ENCODE data around the gene MAGEA6. TPM values are rescaled to one million over a fixed set of nuclear protein-coding genes. Genes with fewer than 3 reads are reported as not detected.
"Not testable (repeated sequence)": the region's sequence is repeated elsewhere in the genome, so short reads cannot be mapped to it uniquely, and the experiment has no call there.

The MAGEA6 gene
- total and polyA plus RNA-seq, 2 donors (not counting 1 experiment from before 2014, with no cell fraction given), result not detected

DNA sequence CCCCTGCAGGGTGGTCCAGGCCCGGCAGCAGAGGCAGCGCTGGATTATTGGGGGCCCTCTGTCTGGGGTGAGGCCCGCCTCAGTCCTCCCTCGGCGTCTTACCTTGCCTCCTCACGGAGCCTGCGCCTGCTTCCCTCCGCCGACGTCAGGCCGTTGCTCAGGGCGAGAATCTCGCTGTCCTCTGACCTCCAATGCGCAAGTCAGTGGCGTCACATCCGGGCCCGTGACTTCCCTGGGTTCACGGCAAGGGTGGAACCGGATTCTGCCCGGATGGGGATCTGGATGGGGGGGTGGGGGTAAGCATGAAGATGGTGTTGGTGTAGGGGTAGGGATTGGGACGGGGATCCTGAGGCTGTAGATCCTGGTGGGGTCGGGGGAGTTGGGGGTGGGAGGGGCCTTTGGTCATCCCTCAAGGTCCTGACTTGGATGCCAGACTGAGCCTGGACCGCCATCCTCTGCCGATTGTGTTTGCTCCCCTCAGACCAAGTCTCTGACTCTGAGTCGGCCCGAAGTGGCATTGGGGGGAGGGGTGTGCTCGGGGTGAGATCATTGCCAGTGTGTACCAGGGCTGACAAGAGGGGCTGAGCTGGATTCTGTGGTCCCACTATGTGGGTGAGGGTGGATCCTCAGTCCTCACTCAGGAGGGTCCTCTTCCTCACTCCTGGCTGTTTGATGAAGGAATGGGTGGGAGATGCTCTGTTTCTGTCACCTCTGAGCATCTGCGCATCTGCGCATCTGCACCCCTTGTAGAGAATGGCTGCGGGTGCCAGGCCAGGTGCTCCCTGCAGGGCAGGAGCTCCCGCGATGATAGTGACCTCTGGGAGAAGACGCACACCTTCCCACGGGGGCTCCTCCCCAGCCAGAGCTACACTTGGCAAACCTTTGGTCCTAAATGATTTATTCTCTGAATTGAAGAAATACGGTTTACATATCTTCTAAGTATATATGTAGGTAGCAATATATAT lies 15.5 kb downstream of the MAGEA6 start, which contains the start of gene MAGEA2:
Gene MAGEA2 (minus strand): TSS at position 157 of the 965 bp plus-strand sequence. CDS start 2,479 bp downstream, outside the sequence.
- H3K9ac ChIP-seq (ENCODE audit: low read length); H3K4me2 ChIP-seq (replicated peaks; ENCODE audit: low read depth, low read length, poor library complexity, severe bottlenecking); H3K27me3 Mint-ChIP-seq; CTCF ChIA-PET; DNase-seq; H3K27ac Mint-ChIP-seq; H3K9me3 Mint-ChIP-seq (ENCODE audit: insufficient read depth); H2AFZ ChIP-seq (ENCODE audit: insufficient read depth, low read depth, low read length, poor library complexity, severe bottlenecking); ATAC-seq (ENCODE audit: low read depth); H3K9me3 ChIP-seq (ENCODE audit: control extremely low read depth in 1 of 3, control insufficient read depth in 2 of 3, insufficient read depth in 1 of 3, low read length in 2 of 3); POLR2A ChIA-PET; H3K79me2 ChIP-seq (ENCODE audit: control insufficient read depth, insufficient read depth, low read length); H3K4me1 ChIP-seq (ENCODE audit: control insufficient read depth in 2 of 2, insufficient read depth in 2 of 2, low read length in 2 of 2); intact Hi-C loops (cut with micrococcal nuclease); H3K4me3 Mint-ChIP-seq; H3K27ac ChIP-seq (ENCODE audit: low read length in 2 of 2); H3K27me3 ChIP-seq (replicated peaks in 1 of 4; ENCODE audit: control extremely low read depth in 1 of 4, control insufficient read depth in 3 of 4, insufficient read depth in 4 of 4, low read length in 3 of 4); H3K4me3 ChIP-seq (ENCODE audit: control extremely low read depth in 1 of 5, extremely low read depth in 1 of 5, insufficient read depth in 1 of 5, low read depth in 2 of 5, low read length in 4 of 5); H3K36me3 ChIP-seq (replicated peaks in 1 of 2; ENCODE audit: control extremely low read depth in 1 of 2, control insufficient read depth in 1 of 2, extremely low read depth in 1 of 2, insufficient read depth in 2 of 2, low read length in 1 of 2); H4K20me1 ChIP-seq (ENCODE audit: control insufficient read depth, insufficient read depth, low read length, poor library complexity, severe bottlenecking); H3K4me1 Mint-ChIP-seq: not testable (repeated sequence)
- WGBS (ENCODE audit: insufficient coverage), result no CpG with 5 or more reads among the region's 35 CpGs

DNA sequence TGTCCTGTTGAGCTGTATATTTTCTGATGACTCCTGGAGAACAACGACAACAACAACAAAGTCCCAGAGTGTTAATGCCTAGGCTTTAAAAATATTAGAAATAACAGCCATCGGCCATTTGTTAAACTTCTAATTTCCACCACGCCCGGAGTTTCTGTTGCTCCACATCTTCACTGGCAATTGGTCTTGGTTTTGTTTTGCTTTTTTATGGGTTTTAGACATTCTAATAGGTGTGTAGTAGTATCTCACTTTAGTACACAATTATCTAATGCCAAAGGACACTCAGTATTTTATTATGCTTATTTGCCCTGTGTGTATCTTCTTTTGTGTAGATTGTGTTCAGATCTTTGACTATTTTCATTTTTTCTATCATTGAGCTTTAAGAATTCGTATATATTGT lies 30.9 kb downstream of the MAGEA6 start:
- no peaks in the 10 kb centered on the region for H3K4me1 ChIP-seq (ENCODE audit: control insufficient read depth in 2 of 2, insufficient read depth in 2 of 2, low read length in 2 of 2)
- H3K79me2 ChIP-seq (ENCODE audit: control insufficient read depth, insufficient read depth, low read length), result no peaks in the 10 kb centered on the region
- intact Hi-C loops (cut with micrococcal nuclease), result no loop called here
- WGBS (ENCODE audit: insufficient coverage), result no CpG with 5 or more reads among the region's 5 CpGs
- no peaks in the 10 kb centered on the region for H3K27me3 Mint-ChIP-seq
- TF ChIP-seq, protein P1, sequence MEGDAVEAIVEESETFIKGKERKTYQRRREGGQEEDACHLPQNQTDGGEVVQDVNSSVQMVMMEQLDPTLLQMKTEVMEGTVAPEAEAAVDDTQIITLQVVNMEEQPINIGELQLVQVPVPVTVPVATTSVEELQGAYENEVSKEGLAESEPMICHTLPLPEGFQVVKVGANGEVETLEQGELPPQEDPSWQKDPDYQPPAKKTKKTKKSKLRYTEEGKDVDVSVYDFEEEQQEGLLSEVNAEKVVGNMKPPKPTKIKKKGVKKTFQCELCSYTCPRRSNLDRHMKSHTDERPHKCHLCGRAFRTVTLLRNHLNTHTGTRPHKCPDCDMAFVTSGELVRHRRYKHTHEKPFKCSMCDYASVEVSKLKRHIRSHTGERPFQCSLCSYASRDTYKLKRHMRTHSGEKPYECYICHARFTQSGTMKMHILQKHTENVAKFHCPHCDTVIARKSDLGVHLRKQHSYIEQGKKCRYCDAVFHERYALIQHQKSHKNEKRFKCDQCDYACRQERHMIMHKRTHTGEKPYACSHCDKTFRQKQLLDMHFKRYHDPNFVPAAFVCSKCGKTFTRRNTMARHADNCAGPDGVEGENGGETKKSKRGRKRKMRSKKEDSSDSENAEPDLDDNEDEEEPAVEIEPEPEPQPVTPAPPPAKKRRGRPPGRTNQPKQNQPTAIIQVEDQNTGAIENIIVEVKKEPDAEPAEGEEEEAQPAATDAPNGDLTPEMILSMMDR (IDR thresholded peaks at IDR 0.05), result no peak
- no peak for TF ChIP-seq EZH2 (IDR thresholded peaks at IDR 0.05; ENCODE audit: borderline replicate concordance, insufficient read depth, low read depth, low read length, poor library complexity, severe bottlenecking)
- no peak for DNase-seq
- H3K27ac Mint-ChIP-seq, result no peak overlapping the region
- no peaks in the 10 kb centered on the region for H3K27me3 ChIP-seq (replicated peaks in 1 of 4; ENCODE audit: control extremely low read depth in 1 of 4, control insufficient read depth in 3 of 4, insufficient read depth in 4 of 4, low read length in 3 of 4)
- H3K4me1 Mint-ChIP-seq, result no peaks in the 10 kb centered on the region
- POLR2A ChIA-PET, result no interaction called here
- H4K20me1 ChIP-seq (ENCODE audit: control insufficient read depth, insufficient read depth, low read length, poor library complexity, severe bottlenecking), result no peaks in the 10 kb centered on the region
- no peaks in the 10 kb centered on the region for H3K9me3 Mint-ChIP-seq (ENCODE audit: insufficient read depth)
- H3K36me3 ChIP-seq (replicated peaks in 1 of 2; ENCODE audit: control extremely low read depth in 1 of 2, control insufficient read depth in 1 of 2, extremely low read depth in 1 of 2, insufficient read depth in 2 of 2, low read length in 1 of 2), result no peaks in the 10 kb centered on the region
- CTCF ChIA-PET, result no interaction called here
- H2AFZ ChIP-seq (ENCODE audit: insufficient read depth, low read depth, low read length, poor library complexity, severe bottlenecking), result no peak overlapping the region
- H3K4me3 Mint-ChIP-seq, result no peak overlapping the region
- H3K4me2 ChIP-seq (replicated peaks; ENCODE audit: low read depth, low read length, poor library complexity, severe bottlenecking), result no peak overlapping the region
- ATAC-seq (ENCODE audit: low read depth), result no peak
- H3K4me3 ChIP-seq (ENCODE audit: control extremely low read depth in 1 of 5, extremely low read depth in 1 of 5, insufficient read depth in 1 of 5, low read depth in 2 of 5, low read length in 4 of 5), result no peak overlapping the region
- no peaks in the 10 kb centered on the region for H3K9me3 ChIP-seq (ENCODE audit: control extremely low read depth in 1 of 3, control insufficient read depth in 2 of 3, insufficient read depth in 1 of 3, low read length in 2 of 3)
- H3K27ac ChIP-seq (ENCODE audit: low read length in 2 of 2), result no peak overlapping the region
- no peak overlapping the region for H3K9ac ChIP-seq (ENCODE audit: low read length)

DNA sequence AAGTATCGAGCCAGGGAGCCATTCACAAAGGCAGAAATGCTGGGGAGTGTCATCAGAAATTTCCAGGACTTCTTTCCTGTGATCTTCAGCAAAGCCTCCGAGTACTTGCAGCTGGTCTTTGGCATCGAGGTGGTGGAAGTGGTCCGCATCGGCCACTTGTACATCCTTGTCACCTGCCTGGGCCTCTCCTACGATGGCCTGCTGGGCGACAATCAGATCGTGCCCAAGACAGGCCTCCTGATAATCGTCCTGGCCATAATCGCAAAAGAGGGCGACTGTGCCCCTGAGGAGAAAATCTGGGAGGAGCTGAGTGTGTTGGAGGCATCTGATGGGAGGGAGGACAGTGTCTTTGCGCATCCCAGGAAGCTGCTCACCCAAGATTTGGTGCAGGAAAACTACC lies 33.0 kb downstream of the MAGEA6 start:
- H3K9me3 ChIP-seq (ENCODE audit: control extremely low read depth in 1 of 3, control insufficient read depth in 2 of 3, insufficient read depth in 1 of 3, low read length in 2 of 3); ATAC-seq (ENCODE audit: low read depth); H3K9ac ChIP-seq (ENCODE audit: low read length); H4K20me1 ChIP-seq (ENCODE audit: control insufficient read depth, insufficient read depth, low read length, poor library complexity, severe bottlenecking); H2AFZ ChIP-seq (ENCODE audit: insufficient read depth, low read depth, low read length, poor library complexity, severe bottlenecking); H3K4me3 Mint-ChIP-seq; H3K4me1 Mint-ChIP-seq; H3K27ac ChIP-seq (ENCODE audit: low read length in 2 of 2); CTCF ChIA-PET; H3K4me1 ChIP-seq (ENCODE audit: control insufficient read depth in 2 of 2, insufficient read depth in 2 of 2, low read length in 2 of 2); H3K27me3 Mint-ChIP-seq; H3K4me3 ChIP-seq (ENCODE audit: control extremely low read depth in 1 of 5, extremely low read depth in 1 of 5, insufficient read depth in 1 of 5, low read depth in 2 of 5, low read length in 4 of 5); H3K27ac Mint-ChIP-seq; H3K27me3 ChIP-seq (replicated peaks in 1 of 4; ENCODE audit: control extremely low read depth in 1 of 4, control insufficient read depth in 3 of 4, insufficient read depth in 4 of 4, low read length in 3 of 4); DNase-seq; H3K4me2 ChIP-seq (replicated peaks; ENCODE audit: low read depth, low read length, poor library complexity, severe bottlenecking); H3K79me2 ChIP-seq (ENCODE audit: control insufficient read depth, insufficient read depth, low read length); H3K36me3 ChIP-seq (replicated peaks in 1 of 2; ENCODE audit: control extremely low read depth in 1 of 2, control insufficient read depth in 1 of 2, extremely low read depth in 1 of 2, insufficient read depth in 2 of 2, low read length in 1 of 2); intact Hi-C loops (cut with micrococcal nuclease); POLR2A ChIA-PET; H3K9me3 Mint-ChIP-seq (ENCODE audit: insufficient read depth): not testable (repeated sequence)
- 86% methylated on average over 6 of the region's 12 CpGs for WGBS (ENCODE audit: insufficient coverage)
